ENCODE measurements around the gene SIRPA. TPM values are rescaled to one million over a fixed set of nuclear protein-coding genes. Genes with fewer than 3 reads are reported as not detected.

SIRPA gene
- total RNA-seq, 1 donor from 2014 or later, result 130 TPM

- no peak for TF ChIP-seq CTCF (IDR thresholded peaks at IDR 0.05)
- intact Hi-C loops (cut with DNase I), result no loop called here
Measured at GRCh38 chr20:1952737-1953530, 57.7 kb downstream of the SIRPA start.

GRCh38 chr20:1953621-1954020 is 58.4 kb downstream of the SIRPA start:
- DNase-seq (no peak), ATAC-seq (no peak)
- peaks cover 4% of the 10 kb centered on the region for H3K4me1 ChIP-seq
- no peak overlapping the region for H3K27ac ChIP-seq
- no peaks in the 10 kb centered on the region for H3K9me3 ChIP-seq
- H3K4me3 ChIP-seq, result no peak overlapping the region
- no peak for TF ChIP-seq CTCF (IDR thresholded peaks at IDR 0.05)
- H3K27me3 ChIP-seq (ENCODE audit: low read depth), result peaks cover 10% of the 10 kb centered on the region
- intact Hi-C loops (cut with DNase I), result no loop called here
- no peaks in the 10 kb centered on the region for H3K36me3 ChIP-seq

More at GRCh38 chr20:1952737-1953530, 57.7 kb downstream of the SIRPA start:
- H3K4me3 ChIP-seq, result no peak overlapping the region
- no peaks in the 10 kb centered on the region for H3K9me3 ChIP-seq
- ATAC-seq (no peak), DNase-seq (no peak)
- H3K4me1 ChIP-seq, result peaks cover 5% of the 10 kb centered on the region
- no peaks in the 10 kb centered on the region for H3K36me3 ChIP-seq
- peaks cover 6% of the 10 kb centered on the region for H3K27me3 ChIP-seq (ENCODE audit: low read depth)
- no peak overlapping the region for H3K27ac ChIP-seq

GRCh38 chr20:1955217-1955616 is 60.0 kb downstream of the SIRPA start:
- Histone ChIP-seq H3K4me3 (no peak overlapping the region), H3K4me1 (no peaks in the 10 kb centered on the region), H3K36me3 (no peaks in the 10 kb centered on the region), H3K9me3 (no peaks in the 10 kb centered on the region), H3K27ac (no peak overlapping the region), H3K27me3 (ENCODE audit: low read depth) (peaks cover 10% of the 10 kb centered on the region)
- no peak for DNase-seq
- intact Hi-C loops (cut with DNase I), result no loop called here
- TF ChIP-seq CTCF (IDR thresholded peaks at IDR 0.05), result no peak
- ATAC-seq, result no peak

GRCh38 chr20:1958426-1958825 is 63.2 kb downstream of the SIRPA start:
- no peaks in the 10 kb centered on the region for H3K36me3 ChIP-seq
- no peak overlapping the region for H3K27ac ChIP-seq
- H3K4me3 ChIP-seq, result no peak overlapping the region
- DNase-seq (no peak), ATAC-seq (no peak)
- no peaks in the 10 kb centered on the region for H3K4me1 ChIP-seq
- intact Hi-C loops (cut with DNase I), result no loop called here
- peaks cover 10% of the 10 kb centered on the region for H3K27me3 ChIP-seq (ENCODE audit: low read depth)
- no peak for TF ChIP-seq CTCF (IDR thresholded peaks at IDR 0.05)
- H3K9me3 ChIP-seq, result no peaks in the 10 kb centered on the region

GRCh38 chr20:1959156-1959555 is 63.9 kb downstream of the SIRPA start:
- intact Hi-C loops (cut with DNase I), result no loop called here
- ATAC-seq, result no peak
- TF ChIP-seq CTCF (IDR thresholded peaks at IDR 0.05), result no peak

More at GRCh38 chr20:1959156-1959555, 63.9 kb downstream of the SIRPA start:
- Histone ChIP-seq H3K4me1 (peaks cover under 1% of the 10 kb centered on the region), H3K9me3 (no peaks in the 10 kb centered on the region), H3K27me3 (ENCODE audit: low read depth) (peaks cover 10% of the 10 kb centered on the region), H3K4me3 (no peak overlapping the region), H3K36me3 (no peaks in the 10 kb centered on the region), H3K27ac (no peak overlapping the region)
- DNase-seq, result no peak

All from lower lobe of right lung (tissue), 2 donors.